ENCODE results near the gene HRAS. TPM values are rescaled to one million over a fixed set of nuclear protein-coding genes. Genes with fewer than 3 reads are reported as not detected.

The HRAS gene
- total RNA-seq, 6 donors from 2014 or later, result 45.5 to 85.0 (median 59.9) TPM

DNA sequence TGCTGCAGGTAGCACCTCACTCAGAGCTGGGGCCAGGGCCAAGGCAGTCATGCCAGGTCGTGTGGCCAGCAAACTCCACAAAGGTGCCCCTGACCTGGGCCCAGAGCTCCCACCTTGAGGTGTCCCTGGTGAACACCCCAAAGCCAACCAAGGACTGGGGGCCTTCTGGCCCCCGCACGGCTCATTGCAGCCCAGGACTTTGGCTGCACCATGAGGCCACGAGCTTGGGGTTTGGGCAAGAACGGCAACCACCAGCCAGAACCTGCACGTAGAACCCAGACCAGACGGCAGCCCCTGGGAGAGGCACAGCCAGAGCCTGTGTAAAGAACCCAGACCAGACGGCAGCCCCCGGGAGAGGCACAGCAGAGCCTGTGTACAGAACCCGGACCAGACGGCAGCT, 9.8 kb upstream of the HRAS start:
- peak in 1 of 2 donors; percentile 44 for DNase-seq
- H3K27ac ChIP-seq, result no peak overlapping the region
- no peaks in the 10 kb centered on the region for H3K4me1 ChIP-seq
- no peak overlapping the region for H3K4me3 ChIP-seq
- 82 to 96% methylated on average over 5 to 10 of the region's 11 CpGs for WGBS, 2 donors
- no peaks in the 10 kb centered on the region for H3K9me3 ChIP-seq
- no peaks in the 10 kb centered on the region for H3K27me3 ChIP-seq
- TF ChIP-seq, protein P1, sequence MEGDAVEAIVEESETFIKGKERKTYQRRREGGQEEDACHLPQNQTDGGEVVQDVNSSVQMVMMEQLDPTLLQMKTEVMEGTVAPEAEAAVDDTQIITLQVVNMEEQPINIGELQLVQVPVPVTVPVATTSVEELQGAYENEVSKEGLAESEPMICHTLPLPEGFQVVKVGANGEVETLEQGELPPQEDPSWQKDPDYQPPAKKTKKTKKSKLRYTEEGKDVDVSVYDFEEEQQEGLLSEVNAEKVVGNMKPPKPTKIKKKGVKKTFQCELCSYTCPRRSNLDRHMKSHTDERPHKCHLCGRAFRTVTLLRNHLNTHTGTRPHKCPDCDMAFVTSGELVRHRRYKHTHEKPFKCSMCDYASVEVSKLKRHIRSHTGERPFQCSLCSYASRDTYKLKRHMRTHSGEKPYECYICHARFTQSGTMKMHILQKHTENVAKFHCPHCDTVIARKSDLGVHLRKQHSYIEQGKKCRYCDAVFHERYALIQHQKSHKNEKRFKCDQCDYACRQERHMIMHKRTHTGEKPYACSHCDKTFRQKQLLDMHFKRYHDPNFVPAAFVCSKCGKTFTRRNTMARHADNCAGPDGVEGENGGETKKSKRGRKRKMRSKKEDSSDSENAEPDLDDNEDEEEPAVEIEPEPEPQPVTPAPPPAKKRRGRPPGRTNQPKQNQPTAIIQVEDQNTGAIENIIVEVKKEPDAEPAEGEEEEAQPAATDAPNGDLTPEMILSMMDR (IDR thresholded peaks at IDR 0.05), result no peak
- no peaks in the 10 kb centered on the region for H3K36me3 ChIP-seq
- no peak for ATAC-seq (ENCODE audit: low FRiP score in 2 of 2)

DNA sequence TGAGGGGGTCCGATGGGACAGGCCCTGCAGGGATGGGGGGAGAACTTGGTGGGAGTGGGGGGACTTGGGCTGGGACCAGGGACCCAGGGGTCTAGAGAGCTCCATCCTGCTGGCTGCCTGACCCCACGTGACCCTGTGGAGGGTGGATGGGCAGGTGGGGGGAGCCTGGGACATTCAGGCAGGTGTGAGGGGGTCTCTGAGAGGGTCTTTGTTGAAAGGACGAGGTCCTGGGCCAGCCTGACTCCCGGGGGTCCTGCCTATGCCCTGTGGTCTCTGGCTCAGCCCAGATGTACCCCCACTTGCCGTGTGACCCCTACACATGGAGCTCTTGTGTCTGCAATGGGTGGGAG, 9.4 kb upstream of the HRAS start:
- ATAC-seq (ENCODE audit: low FRiP score in 2 of 2) (peak in 1 of 2 donors; percentile 17), DNase-seq (no peak)
- no peak overlapping the region for H3K4me3 ChIP-seq
- no peak for TF ChIP-seq EP300 (IDR thresholded peaks at IDR 0.05)
- no peak for TF ChIP-seq POLR2A (IDR thresholded peaks at IDR 0.05)
- TF ChIP-seq, protein P1 (IDR thresholded peaks at IDR 0.05), result no peak
- TF ChIP-seq POLR2AphosphoS5 (IDR thresholded peaks at IDR 0.05), result no peak
- H3K9me3 ChIP-seq, result no peaks in the 10 kb centered on the region
- WGBS, 2 donors, result 79 to 100% methylated on average over 3 of the region's 5 CpGs
- H3K27me3 ChIP-seq, result no peaks in the 10 kb centered on the region
- no peak overlapping the region for H3K27ac ChIP-seq
- H3K4me1 ChIP-seq, result no peaks in the 10 kb centered on the region
- no peaks in the 10 kb centered on the region for H3K36me3 ChIP-seq

DNA sequence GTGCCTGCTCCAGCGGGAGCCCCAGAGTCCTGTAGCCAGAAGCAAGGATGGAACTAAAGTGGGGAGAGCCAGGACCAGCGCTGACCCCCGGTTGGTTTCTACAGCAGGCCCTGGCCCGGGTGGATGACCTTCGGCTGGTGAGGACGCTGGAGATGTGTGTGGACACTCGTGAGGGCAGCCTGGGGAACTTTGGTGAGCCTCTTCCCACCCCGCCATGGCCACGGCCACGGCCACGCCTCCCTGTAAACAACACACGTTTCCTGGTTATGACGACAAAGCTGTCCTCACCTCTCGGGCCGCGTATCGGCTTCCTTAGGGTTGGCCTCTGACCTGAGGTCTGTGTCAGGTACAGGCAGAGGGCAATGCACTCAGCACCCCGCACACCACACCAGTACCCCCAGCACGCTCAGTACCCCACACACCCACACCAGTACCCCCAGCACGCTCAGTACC, 6.1 kb upstream of the HRAS start:
- H3K27me3 ChIP-seq, result no peaks in the 10 kb centered on the region
- no peak for TF ChIP-seq POLR2AphosphoS5 (IDR thresholded peaks at IDR 0.05)
- no peak for TF ChIP-seq EP300 (IDR thresholded peaks at IDR 0.05)
- TF ChIP-seq, protein P1 (IDR thresholded peaks at IDR 0.05), result no peak
- no peak for TF ChIP-seq POLR2A (IDR thresholded peaks at IDR 0.05)
- H3K9me3 ChIP-seq, result no peaks in the 10 kb centered on the region
- no peak overlapping the region for H3K4me3 ChIP-seq
- 90 to 94% methylated on average over 19 of the region's 20 CpGs for WGBS, 2 donors
- no peaks in the 10 kb centered on the region for H3K36me3 ChIP-seq
- no peak overlapping the region for H3K27ac ChIP-seq
- ATAC-seq (ENCODE audit: low FRiP score in 2 of 2), result no peak
- peaks cover 15 to 17% (median 16%) of the 10 kb centered on the region in 4 donors for H3K4me1 ChIP-seq
- DNase-seq, result peak in 1 of 2 donors; percentile 75

DNA sequence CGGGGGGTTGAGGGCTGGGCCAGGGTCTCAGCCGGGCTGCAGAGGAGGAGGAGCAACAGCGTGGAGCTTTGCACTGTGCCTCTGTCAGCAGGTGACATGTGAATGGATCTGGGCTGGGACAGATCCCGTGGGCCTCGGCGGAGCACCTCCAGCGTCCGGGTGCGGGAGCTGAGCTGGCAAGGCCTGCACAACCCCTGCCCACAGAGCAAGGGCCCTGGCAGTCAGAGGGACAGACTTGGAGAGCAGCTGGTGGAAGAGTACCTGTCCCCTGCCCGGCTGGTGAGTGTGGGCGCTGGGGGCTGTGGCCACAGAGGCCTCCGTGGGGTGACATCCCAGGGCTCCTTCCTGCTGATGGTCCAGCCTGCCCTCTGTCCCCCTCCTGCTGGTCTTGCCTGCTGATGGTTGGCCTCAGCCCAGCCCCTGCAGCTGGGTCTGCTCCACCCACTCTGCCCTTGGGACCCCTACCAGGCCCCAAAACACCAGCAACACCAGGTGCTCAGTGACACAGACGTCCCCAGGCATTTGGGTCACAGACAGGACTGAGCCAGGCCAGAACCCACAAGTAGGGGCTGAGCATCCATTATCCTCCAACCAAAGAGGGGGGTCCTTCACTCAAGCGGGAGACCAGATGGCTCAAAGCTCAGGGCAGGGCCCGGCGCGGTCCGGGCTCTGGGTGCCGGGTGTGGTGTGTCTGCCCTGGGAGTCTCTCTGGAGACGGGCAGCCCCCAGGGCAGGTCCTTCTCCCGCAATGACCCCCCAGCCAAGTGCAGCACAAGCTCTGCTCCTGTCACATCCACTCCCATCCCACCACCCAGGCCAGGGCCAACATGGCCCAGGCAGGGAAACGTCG, 5.4 kb upstream of the HRAS start:
- ATAC-seq (ENCODE audit: low FRiP score in 2 of 2) (no peak), DNase-seq (peak in 1 of 2 donors; percentile 80)
- Histone ChIP-seq H3K4me3 (no peak overlapping the region), H3K9me3 (no peaks in the 10 kb centered on the region), H3K27me3 (no peaks in the 10 kb centered on the region), H3K36me3 (no peaks in the 10 kb centered on the region), H3K27ac (no peak overlapping the region), H3K4me1 (peaks cover 21 to 23% (median 22%) of the 10 kb centered on the region in 4 donors)
- 80 to 90% methylated on average over 1 to 21 of the region's 23 CpGs for WGBS, 2 donors
- no peak for TF ChIP-seq POLR2AphosphoS5 (IDR thresholded peaks at IDR 0.05)
- no peak for TF ChIP-seq POLR2A (IDR thresholded peaks at IDR 0.05)
- TF ChIP-seq, protein P1 (IDR thresholded peaks at IDR 0.05), result no peak
- TF ChIP-seq EP300 (IDR thresholded peaks at IDR 0.05), result no peak

All from upper lobe of left lung (tissue), 6 donors.